Testis (tissue), 2 donors: ENCODE data around the gene ACSS3.

Experiments
- CTCF ChIP-seq, 3 experiments: fragments of 450-650 bp in 2 of 3; fragments of 200-600 bp in 1 of 3; sonication (generic) in 1 of 3; IDR thresholded peaks; one replicate each; pipeline ENCODE4 v1.5.1; 2016 to 2019; ENCODE audit warnings: antibody characterized with exemption in 3 of 3, mild to moderate bottlenecking in 2 of 3, moderate library complexity in 1 of 3
- POLR2A ChIP-seq: fragments of 450-650 bp; IDR thresholded peaks from one replicate; pipeline ENCODE4 v1.6.1; 2017; ENCODE audit warnings: antibody characterized with exemption, mild to moderate bottlenecking, moderate library complexity

- TF ChIP-seq CTCF (IDR thresholded peaks at IDR 0.05) (no peak), POLR2A (no peak)
Observed at GRCh38 chr12:81229759-81230158, 151.9 kb downstream of the ACSS3 start.
